ENCODE results near the gene NOL3.

NOL3 gene

DNA sequence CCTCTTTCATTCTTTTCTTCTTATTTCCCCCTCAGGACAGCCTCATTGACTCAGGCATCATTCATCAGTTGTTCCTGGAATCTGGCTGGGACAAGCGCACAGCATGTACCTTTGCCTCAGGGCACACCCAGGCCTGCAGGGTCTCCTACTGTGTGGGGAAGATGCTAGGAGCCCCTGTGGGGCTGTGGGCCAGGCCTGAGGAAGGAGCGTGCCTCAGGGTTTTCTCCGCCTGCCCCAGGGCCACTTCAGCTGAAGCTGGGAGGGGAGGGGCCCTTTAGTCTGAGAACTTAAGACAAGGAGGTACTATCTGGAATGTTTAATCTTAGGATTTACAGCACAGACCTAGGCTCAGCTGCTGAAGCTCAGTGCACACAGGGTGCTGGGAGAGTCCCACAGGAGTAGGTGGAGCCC, 36.5 kb downstream of the NOL3 start:
- no peak for DNase-seq (ENCODE audit: low read depth)

GRCh38 chr16:67207249-67208091, 37.1 kb downstream of the NOL3 start:
- DNase-seq (ENCODE audit: low read depth): no peak

- no peak for DNase-seq (ENCODE audit: low read depth)
These were observed 38.0 kb downstream of the NOL3 start for GRCh38 chr16:67208154-67208896.

- DNase-seq (ENCODE audit: low read depth): no peak
These were observed 39.2 kb downstream of the NOL3 start for GRCh38 chr16:67209565-67209964.

DNA sequence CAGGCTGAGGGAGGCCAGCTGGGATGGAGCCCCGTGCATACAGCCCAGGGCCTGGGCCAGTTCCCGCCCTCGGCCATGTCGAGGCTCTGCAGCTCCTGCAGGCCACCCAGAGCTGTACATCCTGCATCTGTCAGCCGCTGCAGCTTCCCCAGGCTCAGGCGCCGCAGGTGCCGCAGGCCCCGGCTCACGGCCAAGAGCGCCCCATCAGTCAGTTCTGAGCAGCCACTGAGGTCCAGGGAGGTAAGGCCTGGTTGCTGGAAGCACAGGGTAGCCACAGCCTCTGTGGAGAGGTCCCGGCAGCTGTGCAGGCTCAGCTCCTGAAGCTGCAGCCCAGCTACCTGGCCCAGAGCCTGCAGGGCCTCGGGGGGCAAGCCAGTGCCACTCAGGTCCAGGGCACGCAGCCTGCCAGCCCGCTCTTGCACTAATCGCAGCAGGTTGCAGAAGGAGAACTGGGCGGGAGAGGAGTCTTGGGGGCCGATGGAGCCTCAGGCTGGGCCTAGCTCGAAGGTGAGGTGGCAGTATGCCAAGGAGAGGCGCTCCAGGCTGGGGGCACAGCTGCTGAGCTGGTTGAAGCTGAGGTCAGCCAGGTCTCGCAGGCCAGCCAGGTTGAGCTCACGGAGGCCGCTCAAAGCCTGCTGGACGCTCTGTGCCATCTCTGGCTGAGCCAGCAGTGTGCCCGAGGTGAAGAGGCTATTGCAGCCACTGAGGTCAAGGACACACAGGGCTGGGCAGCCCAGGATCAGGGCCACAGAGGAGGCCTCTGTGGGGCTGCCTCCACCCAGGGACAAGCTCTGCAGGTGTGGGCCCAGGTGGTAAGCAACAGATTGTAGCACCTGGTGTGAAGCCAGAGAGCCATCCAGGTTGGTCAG, 40.0 kb downstream of the NOL3 start:
- no peak for DNase-seq (ENCODE audit: low read depth)

DNA sequence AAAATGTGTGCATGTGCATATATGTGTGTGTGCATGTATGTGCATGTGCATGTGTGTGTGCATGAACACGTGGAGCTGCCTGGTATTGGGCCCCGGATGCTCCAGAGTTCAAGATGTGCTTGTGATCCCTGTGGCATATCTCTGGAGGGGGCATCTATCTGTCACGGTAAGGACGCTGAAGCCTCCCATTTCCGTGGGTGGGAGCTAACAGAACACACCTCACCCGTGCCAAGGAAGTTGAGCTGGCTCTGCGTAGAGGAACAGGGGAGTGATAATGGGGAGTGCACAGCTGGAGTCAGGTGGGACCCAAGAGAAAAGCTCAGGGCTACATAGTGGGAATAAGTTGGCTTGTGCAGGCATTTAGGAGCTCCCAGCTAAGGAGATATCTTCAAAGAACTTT, 41.3 kb downstream of the NOL3 start:
- no peak for DNase-seq (ENCODE audit: low read depth)

GRCh38 chr16:67212766-67213165, 42.4 kb downstream of the NOL3 start:
- DNase-seq (ENCODE audit: low read depth): no peak

GRCh38 chr16:67213197-67214019, 43.1 kb downstream of the NOL3 start:
- DNase-seq (ENCODE audit: low read depth): no peak

DNA sequence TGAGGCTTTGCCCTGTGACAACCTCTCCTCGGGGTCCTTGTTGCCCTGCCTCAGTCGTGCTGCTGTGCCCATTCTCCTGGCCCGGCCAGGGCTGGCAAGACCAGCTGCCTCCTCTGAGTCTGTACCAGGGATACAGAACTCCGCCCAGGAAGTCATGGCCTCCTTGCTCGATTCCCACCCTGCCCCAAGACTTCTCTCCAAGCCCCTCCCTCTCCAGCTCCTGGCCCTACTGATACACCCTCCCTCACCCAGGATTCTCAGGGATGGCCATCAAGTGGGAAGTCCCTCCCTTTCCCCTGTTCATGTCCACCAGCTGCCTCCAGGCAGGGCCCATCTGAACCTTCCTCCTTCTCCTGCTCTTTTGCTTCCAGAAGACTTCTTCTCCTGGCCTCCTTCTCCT, 45.4 kb downstream of the NOL3 start:
- DNase-seq (ENCODE audit: low read depth): no peak

GRCh38 chr16:67216612-67217490, 46.5 kb downstream of the NOL3 start:
- no peak for DNase-seq (ENCODE audit: low read depth)

- DNase-seq (ENCODE audit: low read depth): no peak
These were observed 53.7 kb downstream of the NOL3 start for GRCh38 chr16:67223992-67224391.
